Peyer's patch (tissue), 4 donors: ENCODE data around the gene CNKSR3.

Experiments used
- POLR2A ChIP-seq, 2 donors: fragments of 450-650 bp; IDR thresholded peaks; one replicate each; pipeline ENCODE4 v1.5.1; 2017; ENCODE audit warnings: antibody characterized with exemption in 2 of 2, mild to moderate bottlenecking in 2 of 2, moderate library complexity in 2 of 2
- TF ChIP-seq, protein P1 (sequence below), 6 experiments: fragments of 450-650 bp in 4 of 6; fragments of 200-600 bp in 2 of 6; sonication (generic) in 1 of 6; IDR thresholded peaks; one replicate each; pipeline ENCODE4 v1.5.1; 2017 to 2019; ENCODE audit warnings: antibody characterized with exemption in 6 of 6, mild to moderate bottlenecking in 3 of 6, moderate library complexity in 1 of 6

- TF ChIP-seq, protein P1, sequence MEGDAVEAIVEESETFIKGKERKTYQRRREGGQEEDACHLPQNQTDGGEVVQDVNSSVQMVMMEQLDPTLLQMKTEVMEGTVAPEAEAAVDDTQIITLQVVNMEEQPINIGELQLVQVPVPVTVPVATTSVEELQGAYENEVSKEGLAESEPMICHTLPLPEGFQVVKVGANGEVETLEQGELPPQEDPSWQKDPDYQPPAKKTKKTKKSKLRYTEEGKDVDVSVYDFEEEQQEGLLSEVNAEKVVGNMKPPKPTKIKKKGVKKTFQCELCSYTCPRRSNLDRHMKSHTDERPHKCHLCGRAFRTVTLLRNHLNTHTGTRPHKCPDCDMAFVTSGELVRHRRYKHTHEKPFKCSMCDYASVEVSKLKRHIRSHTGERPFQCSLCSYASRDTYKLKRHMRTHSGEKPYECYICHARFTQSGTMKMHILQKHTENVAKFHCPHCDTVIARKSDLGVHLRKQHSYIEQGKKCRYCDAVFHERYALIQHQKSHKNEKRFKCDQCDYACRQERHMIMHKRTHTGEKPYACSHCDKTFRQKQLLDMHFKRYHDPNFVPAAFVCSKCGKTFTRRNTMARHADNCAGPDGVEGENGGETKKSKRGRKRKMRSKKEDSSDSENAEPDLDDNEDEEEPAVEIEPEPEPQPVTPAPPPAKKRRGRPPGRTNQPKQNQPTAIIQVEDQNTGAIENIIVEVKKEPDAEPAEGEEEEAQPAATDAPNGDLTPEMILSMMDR (IDR thresholded peaks at IDR 0.05), result no peak
- no peak for TF ChIP-seq POLR2A (IDR thresholded peaks at IDR 0.05)
Observed at GRCh38 chr6:154371281-154371680, 139.2 kb downstream of the CNKSR3 start.
